RWPE1 (cell line): Measurements from ENCODE around the gene KLRC3.
"Not testable (repeated sequence)": the region's sequence is repeated elsewhere in the genome, so short reads cannot be mapped to it uniquely, and the experiment has no call there.

Source experiments
- CTCF ChIA-PET: fragments of 350-600 bp; sonication (Branson Sonifier 250); formaldehyde crosslinking; extraction: SDS; loops from one replicate; lab custom pipeline; 2021; lab: Yijun Ruan, JAX
- POLR2A ChIA-PET: fragments of 400-600 bp; formaldehyde crosslinking; extraction: SDS; loops from one replicate; lab custom pipeline; 2020; ENCODE audit warnings: antibody characterized with exemption; ENCODE audit not compliant: low non-redundant PET; lab: Yijun Ruan, JAX
- DNase-seq: peaks from one replicate; pipeline ENCODE4 v3.0.0; 2012; ENCODE audit warnings: low spot score
- H3K27ac ChIP-seq: fragments of 450-650 bp; 2 replicates; pipeline ENCODE4 v1.5.1; 2017
- CTCF ChIP-seq: fragments of 450-650 bp; conservative IDR thresholded peaks from 2 replicates; pipeline ENCODE4 v1.5.1; 2017; ENCODE audit warnings: low read depth, mild to moderate bottlenecking

KLRC3 gene

GRCh38 chr12:10388624-10389413 is 31.6 kb downstream of the KLRC3 start:
- TF ChIP-seq CTCF = no peak
- H3K27ac ChIP-seq = no peak overlapping the region
- POLR2A ChIA-PET = no interaction called here
- DNase-seq = no peak
- CTCF ChIA-PET = interaction anchor here (0.7 kb wide), 1 partner anchor 114 kb away, joined by 3 read pairs; no protein-coding TSS in a partner anchor

GRCh38 chr12:10387498-10387897 is 32.9 kb downstream of the KLRC3 start:
- CTCF ChIA-PET = interaction anchor here (0.6 kb wide), 1 partner anchor 327 kb away, joined by 3 read pairs; no protein-coding TSS in a partner anchor
- H3K27ac ChIP-seq, POLR2A ChIA-PET, DNase-seq: not testable (repeated sequence)

- no peak for TF ChIP-seq CTCF
- H3K27ac ChIP-seq = no peak overlapping the region
- ChIA-PET CTCF (interaction anchor here (0.5 kb wide), 1 partner anchor 9 kb away, joined by 4 read pairs; no protein-coding TSS in a partner anchor), POLR2A (no interaction called here)
- no peak for DNase-seq
Measured at GRCh38 chr12:10386857-10387256, 33.5 kb downstream of the KLRC3 start.

GRCh38 chr12:10385166-10385613 is 35.2 kb downstream of the KLRC3 start:
- ChIA-PET CTCF (no interaction called here), POLR2A (no interaction called here)
- no peak overlapping the region for H3K27ac ChIP-seq

GRCh38 chr12:10384191-10384590 is 36.2 kb downstream of the KLRC3 start:
- no peak for DNase-seq
- CTCF ChIA-PET = no interaction called here
- POLR2A ChIA-PET = no interaction called here
- H3K27ac ChIP-seq = no peak overlapping the region
- no peak for TF ChIP-seq CTCF

More at GRCh38 chr12:10385166-10385613, 35.2 kb downstream of the KLRC3 start:
- no peak for DNase-seq
- no peak for TF ChIP-seq CTCF

GRCh38 chr12:10381928-10382628 is 38.3 kb downstream of the KLRC3 start:
- ChIA-PET POLR2A (no interaction called here), CTCF (interaction anchor here (0.6 kb wide), 1 partner anchor 164 kb away, joined by 3 read pairs; no protein-coding TSS in a partner anchor)
- no peak overlapping the region for H3K27ac ChIP-seq
- TF ChIP-seq CTCF = no peak
- no peak for DNase-seq

GRCh38 chr12:10378737-10379136 is 41.7 kb downstream of the KLRC3 start:
- CTCF ChIA-PET, H3K27ac ChIP-seq, POLR2A ChIA-PET, DNase-seq: not testable (repeated sequence)
